Activated CD8-positive, alpha-beta memory T cell treated with anti-CD3 and anti-CD28 coated beads for 4 hours (primary cell): Measurements from ENCODE around the gene LZTR1.

Experiments
- DNase-seq, 2 donors: peaks; one replicate each; pipeline ENCODE4 v3.0.0-alpha.2; 2020; ENCODE audit warnings: low read depth in 2 of 2

The LZTR1 gene

GRCh38 chr22:20951151-20951931 is 30.8 kb upstream of the LZTR1 start:
- DNase-seq = no peak

GRCh38 chr22:20951932-20952380 is 30.1 kb upstream of the LZTR1 start:
- DNase-seq = no peak

GRCh38 chr22:20952544-20953341 is 29.4 kb upstream of the LZTR1 start:
- DNase-seq = no peak

- DNase-seq = no peak
Observed at GRCh38 chr22:20953342-20953608, 28.8 kb upstream of the LZTR1 start.

GRCh38 chr22:20953668-20954500 is 28.2 kb upstream of the LZTR1 start:
- DNase-seq = no peak

GRCh38 chr22:20955548-20955947 is 26.5 kb upstream of the LZTR1 start:
- DNase-seq = no peak

- no peak for DNase-seq
Observed at GRCh38 chr22:20956258-20957101, 25.6 kb upstream of the LZTR1 start.

- DNase-seq = no peak
Observed at GRCh38 chr22:20957102-20957682, 24.9 kb upstream of the LZTR1 start.

- DNase-seq = no peak
Observed at GRCh38 chr22:20957683-20958431, 24.2 kb upstream of the LZTR1 start.

GRCh38 chr22:20959578-20960461 is 22.3 kb upstream of the LZTR1 start:
- no peak for DNase-seq

- no peak for DNase-seq
Observed at GRCh38 chr22:20960609-20961008, 21.5 kb upstream of the LZTR1 start.

GRCh38 chr22:20962491-20962945 is 19.6 kb upstream of the LZTR1 start:
- DNase-seq = no peak

GRCh38 chr22:20963201-20964052 is 18.7 kb upstream of the LZTR1 start:
- DNase-seq = no peak

- DNase-seq = no peak
Observed at GRCh38 chr22:20964090-20964798, 17.9 kb upstream of the LZTR1 start.

GRCh38 chr22:20964799-20965103 is 17.3 kb upstream of the LZTR1 start:
- no peak for DNase-seq

GRCh38 chr22:20965104-20965887 is 16.8 kb upstream of the LZTR1 start:
- no peak for DNase-seq
